KBM-7 (cell line): ENCODE data around the gene DHCR24.
"Not testable (repeated sequence)": the region's sequence is repeated elsewhere in the genome, so short reads cannot be mapped to it uniquely, and the experiment has no call there.

Experiments used
- DNase-seq: peaks from one replicate; pipeline ENCODE4 v3.0.0-alpha.2; 2015
- in situ Hi-C: fragments of 300-500 bp; cut with MboI; formaldehyde crosslinking; loops from 2 replicates; pipeline ENCODE4 v1.14.3; 2020; ENCODE audit warnings: low sequenced_read_pairs, low pct_unique_long_range_greater_than_20kb, mixed read lengths

DHCR24 gene, protein sequence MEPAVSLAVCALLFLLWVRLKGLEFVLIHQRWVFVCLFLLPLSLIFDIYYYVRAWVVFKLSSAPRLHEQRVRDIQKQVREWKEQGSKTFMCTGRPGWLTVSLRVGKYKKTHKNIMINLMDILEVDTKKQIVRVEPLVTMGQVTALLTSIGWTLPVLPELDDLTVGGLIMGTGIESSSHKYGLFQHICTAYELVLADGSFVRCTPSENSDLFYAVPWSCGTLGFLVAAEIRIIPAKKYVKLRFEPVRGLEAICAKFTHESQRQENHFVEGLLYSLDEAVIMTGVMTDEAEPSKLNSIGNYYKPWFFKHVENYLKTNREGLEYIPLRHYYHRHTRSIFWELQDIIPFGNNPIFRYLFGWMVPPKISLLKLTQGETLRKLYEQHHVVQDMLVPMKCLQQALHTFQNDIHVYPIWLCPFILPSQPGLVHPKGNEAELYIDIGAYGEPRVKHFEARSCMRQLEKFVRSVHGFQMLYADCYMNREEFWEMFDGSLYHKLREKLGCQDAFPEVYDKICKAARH

DNA sequence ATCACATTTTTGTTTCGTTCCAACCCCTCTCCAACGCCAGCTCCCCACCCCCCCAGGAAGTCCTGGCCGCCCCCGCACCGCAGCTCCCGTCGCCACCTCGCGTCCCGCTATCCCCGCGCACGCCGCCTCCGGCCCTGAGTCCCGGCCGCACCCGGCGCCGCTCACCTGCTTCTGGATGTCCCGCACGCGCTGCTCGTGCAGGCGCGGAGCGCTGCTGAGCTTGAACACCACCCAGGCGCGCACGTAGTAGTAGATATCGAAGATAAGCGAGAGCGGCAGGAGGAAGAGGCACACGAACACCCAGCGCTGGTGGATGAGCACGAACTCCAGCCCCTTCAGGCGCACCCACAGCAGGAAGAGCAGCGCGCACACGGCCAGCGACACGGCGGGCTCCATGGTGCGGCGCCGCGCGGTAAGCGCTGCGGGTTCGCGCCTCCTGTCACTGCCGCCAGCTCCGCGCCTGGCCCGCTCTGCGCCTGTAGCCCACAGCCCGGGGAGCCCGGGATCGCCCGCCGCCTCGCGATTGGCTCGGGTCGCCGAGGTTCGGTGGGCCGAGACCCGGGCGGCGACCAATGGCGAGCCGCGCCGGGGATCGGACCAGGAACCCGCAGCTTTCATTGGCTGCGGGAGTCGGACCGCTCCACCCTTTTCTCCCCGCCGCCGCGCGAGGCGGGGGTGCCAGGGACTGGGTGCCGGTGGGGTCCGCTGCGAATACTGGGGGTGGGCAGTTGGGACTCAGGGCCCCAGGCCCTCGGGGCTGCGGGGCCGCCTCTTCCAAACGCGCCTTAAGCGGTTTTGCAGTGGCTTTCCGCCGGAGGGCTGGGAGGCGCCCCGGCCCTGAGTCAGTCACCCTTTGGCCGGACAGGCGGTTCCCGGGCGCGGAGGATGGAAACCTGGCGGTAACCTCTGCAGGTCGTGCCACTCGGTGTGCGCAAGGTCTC, at the start of gene DHCR24:
Gene DHCR24 (minus strand): TSS at position 472 of the 941 bp plus-strand sequence. CDS start 76 bp downstream, at position 396.
- DNase-seq = peak; percentile 88
- in situ Hi-C loops = no loop called here

DNA sequence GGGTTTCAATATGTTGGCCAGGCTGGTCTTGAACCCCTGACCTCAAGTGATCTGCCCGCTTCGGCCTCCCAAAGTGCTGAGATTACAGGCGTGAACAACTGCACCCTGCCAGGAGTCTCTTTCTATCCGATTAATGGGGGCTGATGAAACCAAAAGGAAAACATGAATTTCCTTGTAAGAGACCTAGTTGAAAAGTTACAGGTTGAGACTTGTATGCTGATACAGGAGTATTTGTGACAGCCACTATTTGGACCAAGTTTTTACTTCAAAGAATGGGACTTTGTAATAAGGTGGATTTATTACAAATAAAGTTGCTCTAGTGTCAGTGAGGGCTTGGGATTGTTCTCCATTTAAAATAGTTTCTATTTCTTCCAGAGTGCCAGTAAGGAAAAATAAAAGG, 49.8 kb upstream of the DHCR24 start:
- in situ Hi-C loops = no loop called here
- DNase-seq = no peak

DNA sequence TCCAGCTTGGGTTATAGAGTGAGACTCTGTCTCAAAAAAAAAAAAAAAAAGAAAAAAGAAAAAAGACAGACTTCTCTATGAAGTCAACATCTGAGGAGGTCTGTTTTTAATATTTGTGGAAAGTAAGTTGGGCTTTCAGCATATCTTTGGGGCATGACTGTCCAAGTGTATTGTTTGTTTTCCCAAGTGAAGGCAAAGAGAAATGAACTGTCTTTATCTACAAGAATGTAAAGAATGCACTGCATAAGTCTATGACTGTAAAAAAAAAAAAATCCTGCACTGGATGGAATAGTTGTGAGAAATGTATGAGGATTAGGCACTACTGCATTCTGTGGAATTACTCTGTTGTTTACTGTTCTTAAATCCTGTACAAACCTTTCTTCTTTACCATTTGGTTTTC, 47.9 kb upstream of the DHCR24 start:
- in situ Hi-C loops = no loop called here
- no peak for DNase-seq

DNA sequence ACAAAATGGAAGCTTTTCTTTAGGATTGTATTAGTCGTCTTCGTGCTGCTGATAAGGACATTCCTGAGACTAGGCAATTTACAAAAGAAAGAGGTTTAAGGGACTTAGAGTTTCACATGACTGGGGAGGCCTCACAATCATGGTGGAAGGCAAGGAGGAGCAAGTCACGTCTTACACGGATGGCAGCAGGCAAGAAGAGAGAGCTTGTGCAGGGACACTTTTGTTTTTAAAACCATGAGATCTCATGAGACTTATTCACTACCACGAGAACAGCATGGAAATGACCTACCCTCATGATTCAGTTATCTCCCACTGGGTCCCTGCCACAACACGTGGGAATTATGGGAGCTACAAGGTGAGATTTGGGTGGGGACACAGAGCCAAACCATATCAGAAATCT, 47.1 kb upstream of the DHCR24 start:
- DNase-seq, in situ Hi-C loops: not testable (repeated sequence)

DNA sequence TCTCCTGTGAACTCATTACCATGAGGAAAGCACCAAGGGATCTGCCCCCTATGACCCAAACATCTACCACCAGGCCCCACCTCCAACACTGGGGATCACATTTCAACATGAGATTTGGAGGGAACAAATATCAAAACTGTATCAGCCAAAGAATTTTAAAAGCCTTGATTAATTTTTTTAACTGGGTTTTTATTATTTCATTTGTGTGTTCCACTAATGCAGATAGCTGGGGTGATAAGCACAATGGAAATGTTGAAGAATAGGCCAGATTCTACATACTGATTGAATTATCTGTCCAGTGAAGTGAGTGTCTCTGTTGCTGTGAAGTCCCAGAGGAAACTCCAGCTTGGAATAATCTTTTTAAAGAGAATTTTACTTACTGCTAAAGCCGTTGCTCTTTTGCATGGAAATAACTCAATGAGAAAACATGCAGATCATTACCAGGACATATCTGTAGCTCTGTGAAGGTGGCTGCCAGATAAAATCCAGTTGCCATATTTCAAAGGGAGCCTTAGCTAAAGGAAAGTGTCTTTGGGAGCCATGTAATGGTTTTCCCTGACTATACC, 44.4 kb upstream of the DHCR24 start:
- no peak for DNase-seq
- in situ Hi-C loops = no loop called here

DNA sequence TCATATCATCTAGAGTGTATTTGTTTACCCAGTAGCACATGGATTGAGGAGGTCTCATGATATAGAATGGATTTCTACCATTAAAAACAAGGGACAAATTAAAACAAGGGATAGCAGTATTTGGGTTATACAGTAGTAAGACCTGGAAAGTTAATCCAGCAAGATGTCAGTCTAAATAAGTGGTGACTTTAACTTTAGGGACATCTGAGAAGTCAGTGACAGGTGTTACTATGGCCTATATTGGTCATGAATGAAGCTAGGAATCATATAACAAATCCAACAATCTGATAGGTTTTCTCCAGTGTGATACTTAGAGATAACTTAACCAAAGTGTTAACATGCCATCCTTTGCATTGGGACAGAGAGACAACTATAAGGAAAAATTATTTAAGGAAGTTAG, 42.7 kb upstream of the DHCR24 start:
- in situ Hi-C loops = no loop called here
- no peak for DNase-seq

DNA sequence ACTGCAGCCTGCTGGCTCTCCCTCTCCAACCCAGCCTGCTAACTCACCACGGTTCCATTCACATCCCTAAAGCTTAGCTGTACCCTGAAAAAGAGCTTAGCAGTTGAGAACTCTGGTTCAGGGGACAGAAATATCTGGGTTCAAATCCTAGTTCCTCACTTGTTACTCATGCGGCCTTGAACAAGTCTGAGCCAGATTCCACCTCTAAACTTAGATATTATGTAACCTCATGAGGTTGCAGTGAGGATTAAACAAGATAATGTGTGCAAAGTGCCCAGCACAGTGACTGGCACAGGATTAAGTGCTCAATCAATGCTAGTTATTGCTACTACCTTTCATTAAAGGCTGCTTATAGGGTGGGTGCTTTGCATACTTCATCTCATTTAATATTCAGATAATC, 41.3 kb upstream of the DHCR24 start:
- in situ Hi-C loops = no loop called here
- no peak for DNase-seq

DNA sequence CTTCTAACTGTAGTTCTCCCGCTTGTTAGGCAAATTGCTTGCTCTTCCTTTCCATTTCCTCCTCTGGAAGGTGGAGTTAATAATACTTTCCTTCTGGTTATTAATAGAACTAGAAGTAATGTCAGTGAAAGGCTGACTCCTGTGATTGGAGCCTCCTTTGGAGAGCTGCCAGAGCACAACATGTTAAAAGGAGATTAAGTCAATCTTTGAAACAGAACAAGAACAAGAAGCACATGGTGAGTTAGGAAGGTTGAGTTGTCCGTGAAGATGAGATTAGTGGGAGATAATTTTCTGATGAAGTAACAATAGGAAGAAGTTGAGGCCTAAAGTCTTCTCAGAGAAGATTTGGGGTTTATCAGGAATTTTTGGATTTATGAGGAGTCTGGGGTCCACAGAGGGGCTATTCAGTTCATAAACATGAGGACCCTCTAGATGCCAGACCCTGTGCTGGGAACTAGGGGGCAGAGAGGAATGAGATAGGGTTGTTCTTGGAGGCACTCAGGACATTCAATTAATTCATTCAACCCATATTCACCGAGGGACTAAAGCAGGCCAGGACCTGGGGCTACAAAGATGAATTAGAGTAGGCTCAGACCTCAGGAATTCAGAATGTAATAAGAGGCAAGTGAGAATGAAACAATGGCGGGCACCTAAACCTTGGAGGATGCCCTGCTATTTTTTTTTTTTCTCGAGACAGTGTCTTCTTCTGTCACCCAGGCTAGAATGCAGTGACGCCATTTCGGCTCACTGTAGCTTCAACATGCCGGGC, 40.7 kb upstream of the DHCR24 start:
- in situ Hi-C loops = no loop called here
- no peak for DNase-seq

DNA sequence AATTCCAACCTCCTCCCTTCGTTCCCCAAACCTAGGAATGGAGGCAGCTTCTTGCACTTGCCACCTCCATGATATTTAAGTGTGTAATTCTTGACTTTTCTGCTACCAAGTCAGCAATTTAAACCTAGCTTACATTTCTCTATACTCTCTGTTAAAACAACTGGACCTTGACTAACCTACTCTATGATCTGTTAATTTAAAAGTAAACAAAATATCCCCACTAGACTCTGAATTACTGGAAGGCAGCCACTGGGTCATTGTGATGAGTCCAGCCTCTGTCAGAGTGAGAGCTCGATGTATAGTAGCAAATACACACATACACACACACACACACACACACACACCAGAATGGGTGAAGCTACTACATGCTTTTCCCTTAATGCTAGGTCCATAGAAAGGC, 40.0 kb upstream of the DHCR24 start:
- in situ Hi-C loops = no loop called here
- DNase-seq = no peak

DNA sequence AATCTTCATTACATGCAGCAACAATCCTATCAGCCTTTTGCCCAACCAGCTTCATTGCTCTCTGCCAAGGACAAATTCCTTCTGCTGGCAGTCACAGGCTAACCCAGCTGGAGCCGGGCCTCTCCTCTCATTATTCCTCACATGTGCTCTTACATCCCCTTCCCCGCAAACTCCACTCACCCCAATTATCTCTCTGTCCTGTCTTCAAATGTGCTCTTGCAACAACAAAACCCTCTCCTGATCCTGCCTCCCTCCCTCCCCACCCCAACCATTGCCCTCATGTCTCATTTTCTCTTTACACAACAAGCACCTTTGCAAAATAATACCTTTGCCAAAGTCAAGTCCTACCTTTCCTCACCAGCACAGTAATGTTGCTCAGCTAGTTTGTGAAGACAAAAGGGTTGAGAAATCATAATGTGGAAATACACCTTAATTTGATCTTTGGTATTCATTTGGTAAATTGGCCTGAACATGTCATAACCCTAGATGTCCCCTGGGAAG, 36.0 kb upstream of the DHCR24 start:
- in situ Hi-C loops = no loop called here
- DNase-seq = no peak

DNA sequence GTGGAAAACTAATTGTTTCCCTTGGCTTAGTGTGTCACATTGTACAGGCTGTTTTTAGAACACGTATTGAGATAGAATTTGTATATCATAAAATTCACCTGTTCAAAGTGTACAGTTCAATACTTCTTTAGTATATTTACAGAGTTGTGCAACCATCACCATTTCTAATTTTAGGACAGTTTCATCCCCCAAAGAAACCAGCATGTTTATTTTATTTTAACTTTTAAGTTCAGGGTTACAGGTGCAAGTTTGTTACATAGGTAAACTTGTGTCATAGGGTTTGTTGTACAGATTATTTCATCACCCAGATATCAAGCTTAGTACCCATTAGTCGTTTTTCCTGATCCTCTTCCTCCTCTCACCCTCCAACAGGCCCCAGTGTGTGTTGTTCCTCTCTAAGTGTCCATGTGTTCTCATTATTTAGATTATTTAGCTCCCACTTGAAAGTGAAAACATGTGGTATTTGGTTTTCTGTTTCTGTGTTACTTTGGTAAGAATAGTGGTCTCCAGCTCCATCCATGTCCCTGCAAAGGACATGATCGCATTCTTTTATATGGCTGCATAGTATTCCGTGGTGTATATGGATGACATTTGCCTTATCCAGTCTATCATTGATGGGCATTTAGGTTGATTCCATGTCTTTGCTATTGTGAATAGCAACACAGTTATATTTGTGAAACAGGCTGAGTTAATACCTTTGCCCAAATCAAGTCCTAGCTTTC, 35.2 kb upstream of the DHCR24 start:
- DNase-seq = no peak
- in situ Hi-C loops = no loop called here

DNA sequence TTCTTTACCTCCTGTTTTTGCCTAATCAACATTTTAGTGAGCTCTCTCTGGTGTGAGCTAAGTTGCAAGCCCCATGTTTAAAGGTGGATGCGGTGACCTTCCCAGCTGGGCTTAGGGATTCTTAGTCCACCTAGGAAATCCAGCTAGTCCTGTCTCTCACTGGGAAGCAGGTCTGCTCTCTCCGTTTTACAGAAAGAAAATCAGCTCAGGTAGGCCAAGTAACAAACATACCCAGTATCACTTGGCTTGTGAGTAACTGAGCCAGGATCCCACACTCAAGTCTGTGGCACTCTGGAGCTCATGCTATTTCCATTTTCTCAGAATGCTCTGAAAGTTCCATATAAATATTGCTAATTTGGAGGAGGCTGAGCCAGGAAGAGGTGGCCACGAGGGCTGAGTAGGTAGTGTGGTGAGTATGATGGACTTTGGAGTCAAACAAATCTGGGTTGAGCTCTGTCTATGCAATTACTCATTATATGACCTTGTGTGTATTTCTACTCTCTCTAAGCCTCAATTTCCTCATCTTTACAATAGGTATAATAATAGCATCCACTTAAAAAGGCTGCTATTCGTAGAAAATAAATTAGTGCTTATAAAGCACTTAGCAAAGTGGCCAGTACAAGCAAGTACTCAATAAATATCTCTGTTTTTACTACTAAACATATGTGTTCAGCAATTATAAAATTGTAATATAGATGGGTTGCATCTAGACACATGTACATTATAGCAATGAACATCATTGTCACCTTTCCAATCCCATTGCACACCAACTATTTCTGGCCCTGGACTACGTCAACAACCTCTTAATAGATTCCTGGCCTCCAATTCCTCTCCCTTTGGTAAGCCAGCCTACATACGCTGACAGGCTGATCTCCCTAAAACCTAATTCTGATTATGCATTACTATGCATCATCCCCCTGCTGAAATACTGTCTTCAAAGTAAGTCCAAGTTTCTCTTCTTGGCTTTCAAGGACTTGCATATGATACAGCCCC, 32.7 kb upstream of the DHCR24 start:
- no peak for DNase-seq
- in situ Hi-C loops = no loop called here

DNA sequence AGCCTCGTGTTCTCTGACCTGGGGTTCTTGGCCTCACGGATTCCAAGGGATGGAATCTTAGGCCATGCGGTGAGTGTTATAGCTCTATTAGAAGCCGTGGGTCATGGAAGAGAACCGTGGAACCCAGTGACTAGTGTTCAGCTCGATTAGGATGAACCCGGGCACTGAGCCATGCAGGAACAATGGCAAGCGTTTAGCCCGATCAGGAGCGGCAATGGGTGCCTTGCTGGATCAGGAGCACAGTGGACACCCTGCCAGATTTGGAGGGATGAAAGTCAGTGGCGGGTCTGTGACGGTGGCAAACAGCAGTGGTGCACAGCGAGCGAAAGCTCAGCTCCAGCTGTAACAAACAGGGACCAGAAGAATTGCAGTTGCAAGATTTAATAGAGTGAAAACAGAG, 24.1 kb upstream of the DHCR24 start:
- in situ Hi-C loops, DNase-seq: not testable (repeated sequence)

DNA sequence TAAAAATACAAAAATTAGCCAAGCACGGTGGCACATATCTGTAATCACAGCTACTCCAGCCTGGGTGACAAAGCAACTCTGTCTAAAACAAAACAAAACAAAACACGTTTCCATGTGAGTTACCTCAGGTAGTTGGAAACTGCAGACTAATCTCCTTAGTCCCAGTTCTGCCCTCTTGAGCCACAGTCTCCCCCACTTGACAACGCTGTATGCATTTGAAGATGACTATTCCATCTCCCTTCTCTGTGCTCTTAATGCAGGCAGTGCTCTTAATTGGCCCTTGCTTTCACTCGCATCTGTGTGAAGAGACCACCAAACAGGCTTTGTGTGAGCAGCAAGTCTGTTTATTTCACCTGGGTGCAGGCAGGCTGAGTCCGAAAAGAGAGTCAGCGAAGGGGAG, 19.6 kb upstream of the DHCR24 start:
- DNase-seq = no peak
- in situ Hi-C loops = no loop called here

DNA sequence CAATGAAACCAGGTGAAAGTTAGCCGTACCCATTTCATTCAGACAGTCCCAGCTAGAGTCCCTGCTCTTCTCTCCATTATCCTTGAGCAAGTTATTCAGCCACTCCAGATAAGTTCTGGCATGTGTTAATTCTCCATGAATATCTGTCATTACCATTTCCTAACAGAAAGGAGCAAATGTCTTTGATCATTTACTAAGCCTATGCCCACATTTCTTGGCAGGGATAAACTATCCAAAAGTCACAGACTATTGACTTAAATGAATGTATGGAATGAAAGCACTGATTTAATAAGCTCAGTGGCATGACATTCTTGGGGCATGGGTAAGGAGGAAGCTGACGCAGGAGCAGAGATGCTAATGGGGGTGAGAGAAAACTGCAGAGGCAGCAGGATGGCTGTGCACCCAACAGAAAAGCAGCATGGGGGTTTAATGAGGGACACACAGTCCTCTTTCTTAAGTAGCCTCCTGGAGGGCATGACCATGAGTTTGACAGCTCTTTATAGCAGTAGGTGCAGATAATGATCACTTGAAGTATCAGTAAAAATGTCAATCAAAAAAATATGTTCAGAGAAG, 17.6 kb upstream of the DHCR24 start:
- no peak for DNase-seq
- in situ Hi-C loops = no loop called here

DNA sequence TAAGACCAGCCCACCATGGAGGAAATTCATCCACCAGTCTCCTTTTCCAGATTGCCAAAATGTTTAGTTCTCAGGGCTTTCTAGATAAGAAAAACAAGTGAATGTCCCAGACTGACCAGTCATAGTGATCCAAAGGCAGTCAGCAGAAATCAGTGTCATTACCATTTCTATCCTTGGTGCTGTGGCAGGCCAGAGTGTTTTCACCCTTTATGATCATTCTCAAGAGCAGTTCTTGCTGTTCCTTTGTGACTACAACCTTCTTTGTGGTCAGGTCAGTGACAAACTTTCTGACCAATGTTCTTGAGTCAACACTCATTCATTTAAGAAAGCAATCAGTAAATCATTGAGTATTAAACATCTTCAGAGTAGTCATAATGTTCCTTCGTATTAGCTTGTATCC, 7.3 kb upstream of the DHCR24 start:
- no peak for DNase-seq
- in situ Hi-C loops = no loop called here

DNA sequence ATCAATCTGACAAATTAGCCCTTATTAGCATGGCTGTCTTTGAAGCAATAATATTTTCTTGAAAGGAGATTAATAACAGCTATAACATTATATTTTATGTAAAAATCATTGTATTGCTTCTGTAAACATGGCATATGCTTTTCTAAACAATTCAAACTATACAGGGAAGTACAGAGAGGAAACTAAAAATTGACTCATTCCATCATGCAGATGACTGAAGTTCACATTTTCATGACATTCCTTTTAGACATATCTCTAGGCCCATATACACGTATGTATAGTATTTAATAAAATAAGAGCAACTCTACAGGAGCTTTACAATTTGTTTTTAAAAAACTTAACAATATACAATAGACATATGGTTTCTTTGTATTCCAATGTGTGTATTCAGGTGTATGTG, 5.6 kb upstream of the DHCR24 start:
- DNase-seq = no peak
- in situ Hi-C loops = no loop called here
